ENCODE results near the gene RIMKLB.
A peak's percentile ranks its signal among the peaks of the same experiment; 100 is the strongest.

RIMKLB gene, protein sequence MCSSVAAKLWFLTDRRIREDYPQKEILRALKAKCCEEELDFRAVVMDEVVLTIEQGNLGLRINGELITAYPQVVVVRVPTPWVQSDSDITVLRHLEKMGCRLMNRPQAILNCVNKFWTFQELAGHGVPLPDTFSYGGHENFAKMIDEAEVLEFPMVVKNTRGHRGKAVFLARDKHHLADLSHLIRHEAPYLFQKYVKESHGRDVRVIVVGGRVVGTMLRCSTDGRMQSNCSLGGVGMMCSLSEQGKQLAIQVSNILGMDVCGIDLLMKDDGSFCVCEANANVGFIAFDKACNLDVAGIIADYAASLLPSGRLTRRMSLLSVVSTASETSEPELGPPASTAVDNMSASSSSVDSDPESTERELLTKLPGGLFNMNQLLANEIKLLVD

DNA sequence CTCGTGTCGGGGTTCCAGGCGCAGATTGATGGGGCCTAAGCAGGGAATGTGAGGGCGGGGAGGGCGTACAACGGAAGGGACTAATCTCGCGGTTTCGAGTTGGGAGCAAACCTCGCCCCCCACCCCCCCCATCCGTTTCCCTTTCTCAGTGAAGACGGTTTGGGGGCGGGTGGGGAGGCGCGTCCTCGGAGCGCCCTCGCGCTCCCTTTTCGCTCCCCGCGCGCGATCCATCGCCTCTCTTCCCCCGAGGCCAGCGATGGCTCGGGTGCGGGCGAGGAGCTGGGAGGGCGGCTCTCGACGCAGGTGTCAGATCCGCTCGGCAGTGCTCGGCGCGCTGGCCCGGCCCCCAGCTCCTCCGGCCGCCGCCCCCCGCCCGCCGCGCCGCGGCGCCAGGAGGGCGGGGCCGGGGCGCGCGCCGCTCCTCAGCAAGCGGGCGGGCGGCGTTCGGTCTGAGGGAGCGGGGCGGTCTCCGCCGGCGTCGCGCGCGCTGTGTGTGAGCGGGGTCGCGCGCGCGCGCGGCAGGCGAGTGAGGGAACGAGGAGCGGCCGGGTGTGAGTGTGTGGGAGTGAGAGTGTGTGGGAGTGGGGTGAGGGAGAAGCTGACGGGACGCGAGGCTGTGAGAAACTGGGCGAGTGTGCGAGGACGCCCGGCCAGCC lies at the start of gene RIMKLB:
Gene RIMKLB, plus strand, starts transcription at position 516 of the 656 bp plus-strand sequence. CDS start 15,876 bp downstream, outside the sequence.
- peak; percentile 59 for DNase-seq

DNA sequence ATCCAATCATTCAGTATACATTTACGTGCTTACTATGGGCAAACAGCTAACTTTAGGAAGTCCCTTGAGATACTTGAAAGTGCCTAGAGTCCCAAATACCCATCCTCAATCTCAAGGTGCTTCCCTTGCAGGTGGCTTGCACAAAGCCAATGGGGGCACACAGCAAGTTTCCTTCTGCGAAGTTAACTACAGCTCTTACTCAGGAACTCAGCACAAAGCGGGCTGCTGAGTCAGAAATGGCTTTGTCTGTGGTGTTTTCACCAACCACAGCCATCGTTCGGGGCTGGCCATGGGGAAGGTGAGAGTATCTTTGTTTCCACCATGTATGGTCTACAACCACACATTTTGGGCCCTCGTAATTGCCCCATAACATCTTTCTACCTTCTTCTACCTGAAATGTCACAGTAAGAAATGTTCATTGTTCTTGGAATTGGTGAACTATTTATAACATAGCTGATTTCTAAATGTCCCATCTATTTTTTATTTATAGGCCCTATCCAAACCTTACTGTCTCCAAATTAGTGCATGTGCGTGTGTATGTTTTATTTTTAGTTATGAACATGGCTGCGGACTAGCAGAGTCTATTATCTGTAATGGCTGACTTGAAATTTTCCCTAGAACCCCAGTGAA lies 49.1 kb upstream of the RIMKLB start:
- no peak for DNase-seq

DNA sequence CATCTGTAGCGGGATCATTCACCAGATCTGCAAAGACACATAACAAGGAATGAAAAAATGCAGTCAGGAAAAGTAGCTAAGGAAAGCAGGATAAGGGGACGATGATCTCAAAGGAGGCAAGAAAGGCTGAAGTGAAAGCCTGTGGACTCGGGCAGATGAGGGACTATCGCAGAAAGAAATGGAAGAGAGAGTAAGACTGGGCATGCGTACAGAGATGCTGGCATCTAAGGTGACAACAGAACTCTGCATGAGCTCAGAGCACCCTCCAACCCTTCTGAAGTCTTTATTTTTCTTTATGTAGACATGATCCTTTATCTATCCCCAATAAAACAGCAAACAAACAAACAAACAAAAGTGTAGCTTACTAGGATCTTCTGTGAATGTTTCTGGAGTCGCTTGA lies 42.4 kb upstream of the RIMKLB start:
- DNase-seq: no peak

DNA sequence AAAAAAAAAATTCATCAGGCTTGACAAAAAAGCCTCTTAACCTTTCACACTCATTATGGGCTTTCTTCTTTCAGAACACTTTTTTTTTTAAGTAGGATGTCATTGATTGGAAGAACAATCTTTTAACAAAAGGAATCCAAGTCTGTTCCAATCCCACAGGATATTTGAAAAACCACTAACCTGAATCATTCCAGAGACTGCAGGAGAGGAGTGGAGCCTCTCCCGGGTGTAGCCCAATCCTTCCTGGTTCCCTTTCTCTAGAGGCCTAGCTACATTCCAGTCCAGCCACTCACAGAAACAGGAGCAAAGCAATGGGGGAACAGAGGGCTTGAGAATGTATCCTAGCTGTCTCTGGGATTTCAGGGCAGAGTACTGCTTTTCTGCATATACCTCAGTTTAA lies 39.4 kb upstream of the RIMKLB start:
- DNase-seq: no peak

DNA sequence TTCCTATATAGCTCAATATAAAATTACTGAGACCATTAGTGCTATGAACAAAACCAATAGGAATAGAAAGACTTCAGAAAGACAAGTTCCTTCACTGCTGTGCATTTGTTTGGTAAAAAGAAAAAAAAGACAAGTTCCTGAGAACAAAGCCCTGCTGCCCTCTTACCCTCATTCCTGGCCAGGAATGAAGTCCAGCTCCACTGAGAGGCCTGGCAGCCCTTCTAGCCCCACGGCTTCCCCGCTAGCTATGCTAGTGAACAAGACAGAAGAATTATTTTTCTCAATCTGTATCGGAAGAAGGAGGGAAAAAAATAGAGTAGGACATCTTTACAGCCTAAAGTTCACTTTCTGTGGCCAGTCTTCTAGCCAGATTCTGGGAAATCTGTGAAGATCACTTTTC lies 36.8 kb upstream of the RIMKLB start:
- DNase-seq: no peak

DNA sequence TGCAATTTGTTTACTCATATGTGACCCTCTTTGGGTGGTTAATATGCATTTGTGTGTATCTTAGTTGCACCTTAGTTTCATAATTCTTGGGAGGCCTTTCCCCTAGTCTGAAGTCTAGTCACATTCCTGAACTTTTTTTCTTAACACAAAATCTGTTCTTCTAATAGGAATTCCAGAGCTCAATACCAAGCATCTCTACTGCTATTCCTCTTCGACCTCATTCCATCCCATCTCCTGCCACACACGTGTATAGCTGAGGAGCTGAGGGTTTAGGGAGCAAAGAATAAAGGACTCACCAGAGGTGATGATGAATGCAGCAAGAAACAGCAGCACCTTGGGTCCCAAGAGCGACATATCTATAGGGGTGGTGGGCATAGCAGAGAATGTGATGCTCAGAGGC lies 36.0 kb upstream of the RIMKLB start:
- DNase-seq: no peak

DNA sequence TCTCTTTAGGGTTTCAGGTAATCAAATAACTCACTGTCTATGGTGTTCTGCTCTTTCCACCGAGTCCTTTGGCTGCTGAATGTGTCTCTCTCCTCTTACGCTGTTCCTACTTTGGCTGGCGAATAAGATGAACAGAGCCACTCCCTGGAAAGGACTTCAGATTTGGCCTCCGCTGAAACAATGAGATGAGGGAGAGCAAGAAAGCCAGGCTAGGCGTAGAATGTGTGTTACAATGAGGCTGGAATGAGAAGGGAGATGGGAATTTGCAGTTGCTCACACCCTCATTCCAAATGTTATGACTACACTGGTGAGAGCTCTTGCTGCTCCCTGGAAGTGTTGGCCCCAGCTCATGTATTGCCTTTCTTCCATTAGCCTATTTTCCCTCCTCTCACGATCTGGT lies 35.2 kb upstream of the RIMKLB start, which contains the start of gene MFAP5:
Gene MFAP5, minus strand, starts transcription at position 234 of the 400 bp plus-strand sequence. CDS start 722 bp downstream, outside the sequence.
- DNase-seq: no peak

DNA sequence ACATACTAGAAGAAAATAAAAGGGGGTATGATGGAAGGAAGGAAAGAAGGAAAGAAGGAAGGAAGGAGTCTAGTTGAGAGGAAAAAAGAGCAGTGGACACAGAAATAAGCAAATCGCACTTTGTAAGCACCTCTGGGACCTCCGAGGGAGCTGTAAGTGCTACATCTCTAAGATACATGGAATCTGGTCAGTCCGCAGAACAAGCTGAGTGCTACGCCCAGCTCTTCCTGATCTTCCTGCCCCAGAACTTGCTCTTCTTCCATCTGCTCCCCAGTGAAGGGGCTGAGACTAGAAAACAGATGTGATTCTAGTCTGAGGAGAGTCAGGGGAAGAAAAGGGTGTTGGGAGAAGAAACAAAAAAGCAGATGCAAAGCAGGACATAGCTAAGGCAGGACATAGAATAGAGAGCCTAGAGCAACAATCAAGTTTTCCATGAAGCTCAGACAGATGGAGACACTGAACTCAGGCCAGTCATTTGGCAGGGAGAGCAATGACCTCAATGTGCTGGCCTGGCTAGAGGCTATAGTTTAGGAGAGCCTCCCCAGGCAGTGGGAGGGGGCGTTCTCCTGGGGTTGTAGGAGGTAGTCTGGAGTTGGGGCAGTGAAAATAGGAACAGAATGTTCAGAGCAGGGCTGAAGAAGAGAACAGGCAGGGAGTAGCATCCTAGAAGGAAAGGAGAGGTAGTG lies 33.4 kb upstream of the RIMKLB start:
- no peak for DNase-seq

DNA sequence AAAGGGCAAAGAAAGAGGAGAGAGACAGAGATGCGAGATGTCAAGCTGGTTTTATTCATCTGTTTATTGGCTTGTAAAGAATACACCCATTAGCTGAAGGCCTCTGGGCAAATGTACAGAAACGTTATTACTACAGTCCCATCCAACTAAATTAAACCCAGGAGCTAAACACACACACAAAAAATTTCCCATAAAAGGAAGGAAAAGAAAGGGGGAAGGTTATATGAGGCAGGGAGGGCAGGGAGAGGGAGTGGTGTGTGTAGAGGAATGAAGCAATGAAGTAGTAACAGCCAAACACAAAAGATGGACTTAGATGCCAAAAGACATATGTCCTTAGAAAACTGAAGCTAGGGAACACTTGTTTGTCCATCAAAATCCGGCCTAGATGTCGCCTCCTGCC lies 32.0 kb upstream of the RIMKLB start:
- DNase-seq: no peak

DNA sequence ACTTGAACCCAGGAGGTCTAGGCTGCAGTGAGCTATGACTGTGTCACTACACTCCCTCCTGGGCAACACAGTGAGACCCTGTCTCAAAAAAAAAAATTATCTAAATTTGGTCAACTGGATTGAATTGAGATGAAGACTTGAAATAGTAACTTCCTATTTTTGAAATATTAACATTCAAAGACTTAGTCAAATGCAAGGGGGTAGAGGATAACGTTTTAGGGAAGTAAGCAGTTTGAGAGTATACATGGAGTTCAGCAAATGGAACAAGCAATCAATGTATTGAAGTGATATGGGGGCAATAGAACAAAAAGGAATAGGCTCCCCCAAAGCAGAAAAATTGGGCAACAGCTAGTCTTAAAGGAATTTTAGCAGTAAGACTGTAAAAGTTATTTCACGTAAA lies 30.5 kb upstream of the RIMKLB start:
- no peak for DNase-seq

DNA sequence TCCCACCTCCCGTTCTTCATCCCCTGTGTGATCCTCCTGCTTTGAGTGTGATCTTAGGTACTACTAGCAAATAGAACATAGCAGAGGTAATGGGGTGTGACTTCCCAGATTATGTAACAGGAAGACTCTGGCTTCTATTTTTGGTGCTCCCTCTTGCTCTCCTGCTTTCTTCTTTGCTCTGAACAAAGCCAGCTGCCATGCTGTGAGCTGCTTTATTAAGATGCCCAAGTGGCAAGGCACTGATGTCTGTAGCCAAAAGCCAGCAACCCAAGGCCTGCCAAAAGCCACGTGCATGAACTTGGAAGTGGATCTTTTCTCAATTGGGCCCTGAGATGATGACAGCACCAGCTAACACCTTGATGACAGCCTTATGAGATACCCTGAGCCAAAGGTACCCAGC lies 29.4 kb upstream of the RIMKLB start:
- DNase-seq: no peak

DNA sequence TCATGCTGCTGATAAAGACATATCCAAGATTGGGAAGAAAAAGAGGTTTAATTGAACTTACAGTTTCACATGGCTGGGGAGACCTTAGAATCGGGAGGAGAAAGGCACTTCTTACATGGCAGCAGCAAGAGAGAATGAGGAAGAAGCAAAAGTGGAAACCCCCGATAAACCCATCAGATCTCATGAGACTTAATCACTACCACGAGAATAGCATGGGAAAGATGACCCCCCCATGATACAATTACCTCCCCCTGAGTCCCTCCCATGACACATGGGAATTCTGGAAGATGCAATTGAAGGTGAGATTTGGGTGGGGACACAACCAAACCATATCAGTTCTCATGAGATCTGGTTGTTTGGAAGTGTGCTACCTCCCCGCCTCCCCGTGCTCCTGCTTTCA lies 25.4 kb upstream of the RIMKLB start:
- DNase-seq: no peak

DNA sequence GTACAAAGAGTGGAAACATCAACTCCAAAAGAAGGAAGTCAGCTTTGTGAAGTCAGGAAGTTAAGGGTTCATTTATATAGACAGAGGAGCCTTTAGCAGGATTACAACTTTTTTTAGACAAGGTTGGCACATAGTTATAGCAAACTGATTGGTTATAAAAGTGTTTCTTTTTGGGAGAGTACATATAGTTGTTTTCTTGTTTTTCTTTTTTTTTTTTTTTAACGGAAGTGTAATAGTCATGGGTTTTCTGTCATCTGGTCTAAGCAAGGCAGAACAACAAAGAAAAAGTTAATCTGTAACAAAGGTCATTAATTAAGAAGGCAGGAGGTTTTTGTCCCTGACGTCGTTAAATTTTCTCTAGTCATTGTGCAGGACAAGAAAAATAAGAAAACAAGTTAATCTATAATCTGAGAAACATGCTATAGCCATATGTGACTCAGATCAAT lies 22.2 kb upstream of the RIMKLB start:
- DNase-seq: no peak

DNA sequence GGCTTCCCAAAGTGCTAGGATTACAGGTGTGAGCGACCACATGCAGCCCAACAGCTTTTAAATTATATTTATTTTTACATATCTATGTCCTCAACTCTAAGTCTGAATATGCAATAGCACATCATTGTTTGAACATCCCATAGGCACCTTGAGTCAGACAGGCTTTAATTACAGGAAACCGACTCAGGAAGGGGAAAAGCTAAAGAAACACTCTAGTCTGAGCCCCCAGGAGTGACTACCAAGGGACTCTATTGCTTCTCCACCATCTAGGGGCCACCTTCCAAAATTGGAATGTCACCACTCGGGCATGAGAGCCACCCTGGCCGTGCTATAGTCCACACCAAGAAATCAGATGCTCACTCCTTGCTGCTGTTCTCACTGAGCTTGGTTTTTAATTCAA lies 21.1 kb upstream of the RIMKLB start:
- no peak for DNase-seq

DNA sequence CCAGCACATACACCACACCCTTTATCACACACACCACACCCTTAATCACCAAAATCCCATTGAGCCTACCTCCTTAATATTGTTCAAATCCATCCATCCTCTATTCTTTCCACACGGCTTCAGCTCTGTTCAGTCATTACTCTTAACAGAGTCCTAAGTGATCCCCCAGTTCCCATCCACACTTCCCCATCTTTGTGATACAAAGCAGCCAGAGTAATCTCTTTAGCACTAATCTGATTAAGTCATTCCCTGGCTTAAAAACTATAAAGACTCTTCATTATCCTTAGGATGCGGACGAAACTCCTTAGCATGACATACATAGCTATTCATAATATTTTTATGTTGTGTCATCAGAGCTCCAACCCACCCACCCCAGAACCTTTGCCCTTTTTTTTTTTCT lies 20.4 kb upstream of the RIMKLB start:
- DNase-seq: no peak

DNA sequence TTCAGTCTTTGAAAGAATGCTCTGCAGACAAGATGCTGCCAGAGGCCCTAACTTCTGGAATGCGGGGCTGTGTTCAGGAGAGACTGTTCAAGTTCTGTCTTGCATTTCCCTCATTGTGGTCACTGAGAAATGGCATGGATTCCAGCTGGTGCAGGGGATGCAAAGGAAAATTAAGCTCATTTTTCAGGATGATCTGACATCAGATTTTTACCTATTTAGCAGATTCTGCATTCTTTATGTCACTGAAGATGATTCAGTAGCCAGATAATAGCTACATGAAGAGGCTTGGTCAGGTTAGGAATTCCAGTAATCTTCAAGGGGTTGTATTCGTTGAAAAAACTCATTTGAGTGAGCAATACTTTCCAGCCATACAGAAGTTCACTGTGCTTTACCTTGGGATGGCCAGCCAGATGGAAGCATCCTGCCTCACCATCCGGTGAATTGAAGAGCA lies 19.1 kb upstream of the RIMKLB start:
- DNase-seq: no peak

DNA sequence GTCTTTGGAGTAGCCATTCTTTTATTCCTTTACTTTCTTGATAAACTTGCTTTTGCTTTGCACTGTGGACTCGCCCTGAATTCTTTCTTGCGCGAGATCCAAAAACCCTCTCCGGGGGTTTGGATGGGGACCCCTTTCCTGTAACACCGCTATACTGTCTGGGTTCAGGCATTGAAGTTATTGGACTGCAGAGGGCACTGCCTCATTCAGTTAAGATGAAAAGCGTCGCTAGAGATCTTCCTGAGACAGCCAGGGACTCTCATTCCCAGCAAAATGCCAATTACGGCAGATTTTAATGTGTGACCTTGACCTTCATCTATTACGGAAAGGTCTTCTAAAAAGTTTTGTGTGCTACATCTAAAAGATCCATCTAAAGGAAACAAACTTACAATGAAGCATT lies 17.3 kb upstream of the RIMKLB start:
- DNase-seq: no peak

DNA sequence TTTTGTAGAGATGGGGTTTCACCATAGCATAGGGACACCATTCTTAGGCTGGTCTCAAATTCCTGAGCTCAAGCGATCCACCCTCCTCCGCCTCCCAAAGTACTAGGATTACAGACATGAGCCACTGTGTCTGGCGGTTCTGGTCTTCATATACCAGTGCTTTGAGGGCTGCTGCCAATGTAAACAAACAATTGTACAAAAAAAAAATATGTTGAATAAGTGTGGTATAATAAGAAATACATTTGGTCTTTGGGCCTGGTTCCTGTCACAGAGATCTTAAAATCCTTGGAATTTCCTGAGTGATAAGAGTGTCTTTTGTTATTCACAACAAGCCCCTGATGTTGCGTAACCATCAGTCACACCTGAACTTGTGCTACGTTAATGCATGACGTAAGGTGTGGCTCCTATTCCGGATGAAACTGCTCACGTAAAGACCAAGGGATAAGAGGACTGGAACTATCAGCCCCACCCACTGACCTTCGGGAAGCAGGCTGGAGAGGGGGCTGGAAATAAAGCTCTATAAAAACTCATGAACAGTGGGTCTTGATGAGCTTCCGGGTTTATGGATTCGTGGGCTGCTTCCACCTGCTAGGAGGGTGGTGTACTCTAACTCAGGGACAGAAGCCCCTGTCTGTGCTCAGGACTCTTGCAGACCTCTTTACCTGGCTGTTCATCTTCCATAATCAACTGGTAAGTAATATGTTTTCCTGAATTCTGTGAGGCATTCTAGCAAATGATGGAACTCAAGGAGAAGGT lies 16.5 kb upstream of the RIMKLB start:
- no peak for DNase-seq

DNA sequence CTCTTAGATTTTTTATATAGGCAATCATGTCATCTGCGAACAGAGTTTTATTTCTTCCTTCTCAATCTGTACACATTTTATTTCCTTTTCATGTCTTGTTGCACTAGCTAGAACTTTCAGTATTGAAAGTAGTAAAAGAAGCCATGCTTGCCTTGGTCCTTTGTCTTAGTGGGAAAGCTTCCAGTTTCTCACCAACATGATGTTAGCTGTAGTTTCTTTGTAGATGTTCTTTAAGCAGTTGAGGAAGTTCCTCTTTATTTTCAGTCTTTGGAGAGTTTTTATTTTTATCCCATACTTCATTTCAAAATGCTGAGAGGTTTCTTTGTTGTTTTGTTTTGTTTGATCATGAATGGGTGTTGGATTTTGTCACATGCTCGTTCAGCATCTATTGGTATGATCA lies 12.7 kb upstream of the RIMKLB start:
- no peak for DNase-seq

DNA sequence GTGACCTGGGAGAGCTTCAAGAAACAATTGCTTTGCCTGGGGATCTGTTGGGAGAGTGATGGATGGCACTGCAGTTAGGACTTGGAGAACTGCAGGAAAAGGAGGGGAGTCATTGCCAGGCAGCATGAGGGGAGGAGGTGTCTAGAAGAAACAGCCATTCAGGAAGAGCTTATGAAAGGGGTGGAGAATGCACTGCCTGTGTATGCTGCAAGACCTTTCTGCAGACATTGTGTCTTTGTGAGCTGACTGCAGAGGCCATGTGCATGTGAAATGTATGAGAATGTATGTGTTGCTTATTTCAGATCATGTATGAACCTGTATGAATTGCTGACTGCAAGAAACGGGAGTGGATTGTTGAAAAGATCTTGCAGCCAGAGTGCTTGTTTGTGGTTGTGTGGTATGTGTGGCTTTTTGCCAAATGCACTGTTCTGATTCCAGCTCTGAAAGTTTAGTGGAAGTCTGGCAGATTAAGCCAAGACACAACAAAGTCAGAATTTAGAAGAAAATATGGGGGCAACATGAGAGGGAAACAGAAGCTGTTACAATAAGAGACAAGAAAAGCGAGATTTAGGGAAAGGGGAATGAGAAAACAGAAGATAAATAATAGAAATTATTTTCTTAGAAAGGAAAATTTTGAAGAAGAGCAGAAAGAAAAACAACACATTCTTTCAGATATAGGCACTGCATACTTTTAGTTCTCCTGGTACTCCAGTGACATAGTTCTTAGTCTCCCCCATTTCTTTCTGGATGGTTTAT lies 9.8 kb upstream of the RIMKLB start:
- peak; percentile 32 for DNase-seq

DNA sequence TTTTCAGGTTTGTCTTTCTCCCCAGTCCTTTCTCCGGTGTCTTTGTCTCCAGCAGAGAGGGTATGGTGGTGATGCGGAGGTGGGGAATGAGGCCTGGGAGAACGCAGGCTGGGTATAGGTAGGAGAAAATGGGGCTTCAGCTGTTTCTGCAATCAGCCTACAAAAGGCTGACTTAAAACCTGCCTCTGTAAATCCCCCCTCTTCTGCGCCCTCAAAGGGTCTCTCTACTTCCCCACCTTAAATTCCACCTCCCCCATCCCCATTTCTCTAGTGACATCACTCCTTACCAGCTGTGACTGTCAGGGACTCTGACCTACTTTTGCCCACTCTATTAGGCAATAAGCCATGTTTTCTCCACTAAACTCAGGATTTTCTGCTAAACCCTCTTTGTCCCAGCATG lies 8.1 kb upstream of the RIMKLB start:
- no peak for DNase-seq

DNA sequence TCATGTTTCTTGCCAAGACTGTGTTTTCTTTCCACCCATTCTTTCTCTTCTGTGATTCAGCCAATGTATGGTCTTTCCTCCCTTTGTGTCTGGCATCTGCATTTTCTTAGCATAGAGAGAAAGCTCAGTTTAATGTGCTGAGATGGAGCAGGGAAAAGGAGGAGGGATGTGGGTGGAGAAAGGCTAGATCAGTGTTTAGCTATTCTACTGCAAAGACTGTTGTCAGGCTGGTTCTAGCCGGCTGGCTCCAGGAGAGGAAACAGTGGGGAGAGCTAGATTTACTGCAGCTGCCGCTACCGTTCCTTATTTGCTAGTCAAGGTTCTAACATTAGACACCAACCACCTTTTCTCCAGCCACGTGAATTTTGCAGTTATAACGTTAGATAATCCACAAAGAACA lies 5.2 kb upstream of the RIMKLB start:
- DNase-seq: no peak
